Liver (tissue), 9 donors: ENCODE measurements around the gene METTL5. TPM values are rescaled to one million over a fixed set of nuclear protein-coding genes. Genes with fewer than 3 reads are reported as not detected.

Experiments
- DNase-seq: peaks from one replicate; pipeline ENCODE4 v3.0.0-alpha.2; 2017; ENCODE audit warnings: low spot score
- H3K27ac ChIP-seq, 2 donors: one replicate each; pipeline ENCODE4 v1.7.0; 2013; ENCODE audit warnings: inconsistent platforms in 2 of 2, low read length in 2 of 2, control low read depth in 1 of 2, low read depth in 1 of 2, mild to moderate bottlenecking in 1 of 2
- H3K27me3 ChIP-seq, 4 donors: one replicate each; pipeline versions ENCODE4 v1.6.1 to v1.7.0; 2013; ENCODE audit warnings: low read length in 3 of 4, inconsistent platforms in 1 of 4, mild to moderate bottlenecking in 1 of 4, moderate library complexity in 1 of 4; ENCODE audit not compliant: control insufficient read depth in 4 of 4, insufficient read depth in 4 of 4
- H3K36me3 ChIP-seq, 4 donors: one replicate each; pipeline versions ENCODE4 v1.6.1 to v1.7.0; 2013; ENCODE audit warnings: low read length in 3 of 4, mild to moderate bottlenecking in 3 of 4, low read depth in 1 of 4, moderate library complexity in 1 of 4; ENCODE audit not compliant: control insufficient read depth in 4 of 4, insufficient read depth in 3 of 4
- H3K4me1 ChIP-seq, 4 donors: one replicate each; pipeline versions ENCODE4 v1.6.1 to v1.7.0; 2013; ENCODE audit warnings: low read length in 3 of 4, mild to moderate bottlenecking in 3 of 4, moderate library complexity in 1 of 4; ENCODE audit not compliant: control insufficient read depth in 4 of 4, insufficient read depth in 4 of 4
- H3K4me3 ChIP-seq, 3 donors: one replicate each; pipeline versions ENCODE4 v1.6.1 to v1.7.0; 2013; ENCODE audit warnings: low read length in 3 of 3, control low read depth in 1 of 3, low read depth in 1 of 3, mild to moderate bottlenecking in 1 of 3
- H3K9ac ChIP-seq, 2 donors: one replicate each; pipeline ENCODE4 v1.7.0; 2013; ENCODE audit warnings: low read length in 2 of 2, mild to moderate bottlenecking in 2 of 2, moderate library complexity in 2 of 2, control low read depth in 1 of 2, low read depth in 1 of 2
- H3K9me3 ChIP-seq, 4 donors: one replicate each; pipeline versions ENCODE4 v1.6.1 to v1.7.0; 2013; ENCODE audit warnings: low read length in 3 of 4; ENCODE audit not compliant: control insufficient read depth in 4 of 4
- REST ChIP-seq: IDR thresholded peaks from 2 replicates; pipeline ENCODE4 v1.6.1; 2016; ENCODE audit warnings: antibody characterized with exemption, mild to moderate bottlenecking
- SP1 ChIP-seq: IDR thresholded peaks from 2 replicates; pipeline ENCODE4 v1.6.1; 2018; ENCODE audit warnings: antibody characterized with exemption, mild to moderate bottlenecking
- WGBS: extraction: QIAGEN DNeasy Blood & Tissue Kit; methylation state at CpG from one replicate; pipeline ENCODE4 v1.1.7; 2013; 5-methylcytosine and 5-hydroxymethylcytosine counted together
- polyA plus RNA-seq, 2 donors: library from polyadenylated mRNA; stranded (reverse) in 1 of 2; unstranded in 1 of 2; fragments of 200-250 nt in 1 of 2; fragments of >200 nt in 1 of 2; fragmentation: Nextera tagmentation in 1 of 2; extraction: Ambion mirVana in 1 of 2; gene quantifications; one replicate each; pipeline versions ENCODE4 v1.2.1 to v1.2.3, GENCODE V29; 2013 to 2015
- total RNA-seq, 2 donors: library from RNA; depleted of rRNA; stranded (reverse); fragments of >200 nt; gene quantifications; one replicate each; pipeline ENCODE4 v1.2.3, GENCODE V29; 2014
- donor health status: healthy.
- donor health status: healthy.
- donor health status: healthy.
- donor health status: healthy.
- donor health status: healthy.

METTL5 gene
- total and polyA plus RNA-seq, 4 donors = 15.4 to 35.6 (median 22.8) TPM

- no peak overlapping the region for H3K4me3 ChIP-seq
- H3K4me1 ChIP-seq = peaks cover 1 to 14% (median 10%) of the 10 kb centered on the region in 4 donors
- no peaks in the 10 kb centered on the region for H3K36me3 ChIP-seq
- H3K9ac ChIP-seq = peak overlapping the region in 1 of 2 donors; percentile 34
- 50% methylated on average over 6 of the region's 6 CpGs for WGBS
- H3K9me3 ChIP-seq = no peaks in the 10 kb centered on the region
- peak overlapping the region; percentile 25 to 81 for H3K27ac ChIP-seq
- no peaks in the 10 kb centered on the region for H3K27me3 ChIP-seq
- TF ChIP-seq SP1 (peak; percentile 18), REST (no peak)
- DNase-seq = no peak
Observed at GRCh38 chr2:169761970-169762292, 62.8 kb downstream of the METTL5 start.

Other genes starting within 250 kb of the METTL5 start
- 10 to 100 TPM; 18.8 to 29.7 TPM for gene PPIG, start 240.6 kb downstream of the METTL5 start, total RNA-seq
- gene PPIG, start 240.6 kb downstream of the METTL5 start, polyA plus RNA-seq = 10 to 100 TPM; 15.2 to 49.3 TPM
- under 1 TPM; 0.08 to 0.33 TPM for gene CFAP210, start 130.5 kb downstream of the METTL5 start, total RNA-seq
- gene CFAP210, start 130.5 kb downstream of the METTL5 start, polyA plus RNA-seq = under 1 TPM; 0.02 to 0.42 TPM
- gene PHOSPHO2, start 130.4 kb downstream of the METTL5 start, total RNA-seq = 1 to 10 TPM; 2.5 to 4.7 TPM
- gene PHOSPHO2, start 130.4 kb downstream of the METTL5 start, polyA plus RNA-seq = 1 to 10 TPM; 1.4 to 5.3 TPM
- 10 to 100 TPM; 10.2 to 11.9 TPM for gene KLHL23, start 91.1 kb downstream of the METTL5 start, total RNA-seq
- 1 to 10 TPM; 2.6 to 5.3 TPM for gene KLHL23, start 91.1 kb downstream of the METTL5 start, polyA plus RNA-seq
- gene SSB, start 26.0 kb downstream of the METTL5 start, total RNA-seq = 10 to 100 TPM; 35.1 to 49.2 TPM
- 10 to 100 TPM; 29.9 to 61.4 TPM for gene SSB, start 26.0 kb downstream of the METTL5 start, polyA plus RNA-seq
- gene UBR3, start 2.5 kb upstream of the METTL5 start, total RNA-seq = 10 to 100 TPM; 34.3 to 69.4 TPM
- gene UBR3, start 2.5 kb upstream of the METTL5 start, polyA plus RNA-seq = 10 to 100 TPM in 1 of 2 donors, 1 to 10 TPM in 1; 8.5 to 22.5 TPM